HG03108 (cell line): ENCODE data around the gene SCAI.
"Not testable (repeated sequence)": the region's sequence is repeated elsewhere in the genome, so short reads cannot be mapped to it uniquely, and the experiment has no call there.

ENCODE experiments used
- ATAC-seq: cut with Tn5 transposase; IDR thresholded peaks from one replicate; pipeline ENCODE4 v1.9.1; 2021; ENCODE audit warnings: moderate library complexity; ENCODE audit not compliant: unreplicated experiment

SCAI gene

DNA sequence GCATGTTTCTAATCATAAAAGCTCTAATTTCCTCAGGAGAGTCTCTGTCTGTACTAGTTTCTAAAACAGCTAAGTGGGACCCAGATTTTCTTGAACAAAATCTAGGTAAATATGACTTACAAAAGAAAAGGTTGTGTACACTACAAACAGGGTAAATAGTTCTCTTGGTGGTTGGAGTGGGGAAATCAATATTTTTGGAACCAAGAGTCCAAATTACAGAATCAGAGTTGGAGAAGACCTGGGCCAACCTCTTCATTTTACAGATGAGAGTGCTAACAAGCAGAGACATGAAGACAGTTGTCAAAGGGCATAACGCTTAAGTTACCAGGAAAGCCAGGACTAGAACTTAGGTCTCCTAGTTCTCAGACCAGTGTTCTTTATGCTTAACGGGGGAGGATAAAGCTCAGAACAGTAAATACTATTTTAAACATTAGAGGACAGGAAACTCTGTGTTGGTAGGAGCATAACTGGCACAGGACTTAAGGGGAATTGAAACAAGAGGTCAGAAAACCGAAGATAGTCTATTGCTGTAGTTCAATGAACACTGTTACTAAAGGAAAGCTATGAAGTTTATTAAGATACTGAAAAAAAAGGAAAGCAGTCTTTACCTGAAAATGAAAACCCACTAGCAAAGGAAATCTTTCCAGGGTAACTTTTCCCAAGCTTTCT is 193.1 kb downstream of the SCAI start:
- ATAC-seq = no peak

DNA sequence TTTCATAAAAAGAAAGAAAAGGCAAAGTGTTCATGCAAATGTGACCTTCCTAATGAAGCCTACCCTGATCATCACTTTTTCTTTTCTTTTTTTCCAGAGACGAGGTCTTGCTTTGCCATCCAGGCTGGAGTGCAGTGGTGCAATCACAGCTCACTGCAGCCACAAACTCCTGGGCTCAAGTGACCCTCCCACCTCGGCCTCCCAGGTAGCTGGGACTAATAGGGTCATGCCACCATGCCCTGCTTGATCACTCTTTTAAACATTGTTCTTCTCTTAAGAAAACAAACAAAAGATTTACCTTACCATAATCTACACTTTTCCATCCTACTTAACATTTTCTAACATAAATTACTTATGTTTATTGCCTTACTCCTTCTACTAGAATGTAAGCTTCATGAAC is 193.9 kb downstream of the SCAI start:
- no peak for ATAC-seq

DNA sequence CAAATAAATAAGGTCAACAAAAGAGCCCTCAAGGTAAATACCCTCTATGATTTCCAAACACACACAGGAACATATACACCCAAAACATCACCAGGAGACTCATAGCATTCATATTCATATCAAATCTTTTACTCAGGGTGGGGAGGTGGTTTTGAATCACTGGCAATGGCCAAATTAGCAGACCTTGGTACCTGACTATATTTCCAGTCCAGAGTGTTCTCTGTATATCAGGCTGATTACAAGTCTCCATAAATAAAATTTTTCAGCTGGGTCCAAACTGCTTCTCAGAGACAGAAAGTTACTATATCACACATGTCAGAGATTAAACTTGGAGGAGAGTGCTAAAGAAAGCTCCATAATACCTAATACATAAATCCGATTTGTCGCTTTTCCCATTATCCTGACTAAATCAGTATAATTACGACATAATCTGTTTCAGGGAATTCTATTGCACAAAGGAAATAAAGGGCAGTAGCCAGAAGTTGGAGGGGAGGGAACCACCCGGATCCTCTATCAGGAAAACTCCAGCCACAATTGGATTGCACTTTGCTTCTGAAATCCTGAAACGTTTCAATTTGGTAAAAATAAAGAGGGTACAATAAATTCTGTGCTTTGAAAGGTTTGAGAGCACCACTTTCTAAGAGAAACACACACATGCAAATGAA is 195.5 kb downstream of the SCAI start:
- ATAC-seq = no peak

DNA sequence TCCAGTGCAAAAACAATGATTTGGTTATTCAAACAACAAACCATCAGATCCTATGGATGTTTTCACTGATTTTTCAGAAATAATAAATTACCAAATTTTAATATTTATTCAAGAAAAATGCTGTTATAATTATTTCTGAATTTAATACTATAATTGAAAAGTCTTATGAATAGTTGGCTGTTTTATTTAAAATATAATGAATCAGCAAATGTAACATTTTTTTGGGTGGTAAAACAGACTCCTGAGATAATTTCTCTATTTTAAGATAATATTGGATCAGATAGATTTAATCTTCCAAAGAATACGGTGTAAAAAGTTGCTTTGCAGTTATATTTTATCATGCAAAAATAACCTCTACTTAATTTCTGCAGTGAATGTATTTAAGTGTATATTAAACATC is 197.2 kb downstream of the SCAI start:
- ATAC-seq = no peak

DNA sequence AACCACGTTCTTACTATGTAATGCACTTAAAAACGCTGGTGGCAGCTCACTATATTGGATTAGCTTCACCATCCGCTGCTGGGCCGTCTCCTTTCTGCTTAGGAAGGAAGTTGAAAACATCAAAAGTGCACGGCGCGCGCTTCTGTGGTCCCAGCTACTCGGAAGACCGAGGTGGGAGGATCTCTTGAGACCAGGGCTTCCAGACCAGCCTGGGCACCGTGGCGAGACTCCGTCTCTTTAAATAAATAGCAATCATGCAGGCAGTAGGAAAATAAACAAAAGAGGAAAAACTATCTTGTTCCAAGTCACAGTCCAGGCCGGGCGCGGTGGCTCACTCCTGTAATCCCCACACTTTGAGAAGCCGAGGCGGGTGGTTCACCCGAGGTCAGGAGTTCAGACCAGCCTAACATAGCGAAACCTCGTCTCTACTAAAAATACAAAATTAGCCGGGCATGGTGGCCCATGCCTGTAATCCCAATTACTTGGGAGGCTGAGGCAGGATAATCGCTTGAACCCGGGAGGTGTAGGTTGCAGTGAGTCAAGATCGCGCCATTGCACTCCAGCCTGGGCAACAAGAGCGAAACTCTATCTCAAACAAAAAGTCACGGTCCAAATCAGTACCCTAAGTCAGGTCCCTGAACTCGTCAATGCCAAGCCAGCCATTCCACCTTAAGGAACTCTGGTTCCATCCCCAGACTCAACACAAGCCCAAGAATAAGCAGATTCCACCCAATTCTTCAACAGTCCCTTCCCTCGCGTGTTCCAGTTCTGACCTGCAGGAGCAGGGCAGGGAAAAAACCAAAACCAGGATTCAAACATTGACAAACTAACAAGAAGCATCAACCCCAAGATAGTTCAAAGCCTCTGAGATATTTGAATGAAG is 201.4 kb downstream of the SCAI start:
- no peak for ATAC-seq

DNA sequence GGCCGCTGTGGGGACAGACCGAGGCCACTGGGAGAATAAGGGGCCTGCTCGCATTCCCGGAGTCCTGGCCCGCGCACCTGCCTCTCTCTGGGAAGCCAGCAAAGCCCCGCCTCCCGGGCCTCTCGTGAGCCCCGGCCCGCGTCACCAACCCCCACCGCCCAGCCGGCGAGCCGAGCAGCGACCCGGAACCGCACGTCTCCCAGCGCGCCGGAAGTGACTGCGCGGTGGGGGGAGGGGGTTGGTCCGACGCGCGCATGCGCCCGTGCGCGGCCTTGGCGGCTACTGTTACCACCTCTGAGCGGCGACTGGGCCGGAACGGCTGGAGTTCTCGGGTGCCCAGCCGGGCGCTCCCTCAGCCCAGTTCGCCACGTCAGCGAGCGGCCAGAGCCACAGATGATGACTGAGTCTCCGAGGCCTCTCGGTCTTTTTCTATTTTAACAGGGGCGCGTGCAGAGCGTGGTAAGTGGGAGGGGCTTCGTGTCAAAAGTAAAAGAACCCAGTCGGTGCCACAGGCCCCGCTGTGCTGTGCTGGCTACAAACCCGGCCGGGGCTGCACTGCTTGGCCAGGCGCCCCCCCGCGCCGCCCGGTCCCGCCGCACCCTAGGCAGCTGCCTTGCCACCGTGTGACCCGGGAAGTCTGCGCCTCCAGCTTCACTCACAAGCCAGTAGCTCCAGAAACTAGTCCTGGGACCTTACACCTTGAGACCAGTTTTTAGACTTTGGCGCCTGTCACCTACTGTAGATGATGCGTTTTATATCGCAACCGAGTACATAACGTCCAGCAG is 202.2 kb downstream of the SCAI start, which contains the start of gene GOLGA1:
TSS of gene GOLGA1 (minus strand) at position 190 of the 785 bp plus-strand sequence. CDS start 2,372 bp downstream, outside the sequence.
- peak; percentile 81 for ATAC-seq

DNA sequence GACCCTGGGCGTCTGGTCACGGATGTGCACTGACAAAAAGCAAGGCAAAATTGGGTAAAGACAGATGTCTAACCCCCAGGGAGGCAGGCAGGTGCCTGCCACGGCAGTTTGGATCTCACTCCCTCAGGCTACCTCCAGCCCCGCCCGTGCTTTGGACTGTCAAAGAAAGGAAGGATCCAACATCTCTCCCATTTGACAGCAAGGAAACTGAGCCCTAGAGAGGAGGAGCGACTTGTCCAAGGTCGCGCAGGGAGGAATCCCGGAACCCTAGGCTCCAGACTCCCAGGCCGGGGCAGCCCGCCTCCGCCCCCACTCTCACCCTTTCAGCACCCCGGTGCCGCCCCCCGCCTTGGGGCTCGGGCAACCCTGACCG is 202.8 kb downstream of the SCAI start:
- peak; percentile 19 for ATAC-seq

DNA sequence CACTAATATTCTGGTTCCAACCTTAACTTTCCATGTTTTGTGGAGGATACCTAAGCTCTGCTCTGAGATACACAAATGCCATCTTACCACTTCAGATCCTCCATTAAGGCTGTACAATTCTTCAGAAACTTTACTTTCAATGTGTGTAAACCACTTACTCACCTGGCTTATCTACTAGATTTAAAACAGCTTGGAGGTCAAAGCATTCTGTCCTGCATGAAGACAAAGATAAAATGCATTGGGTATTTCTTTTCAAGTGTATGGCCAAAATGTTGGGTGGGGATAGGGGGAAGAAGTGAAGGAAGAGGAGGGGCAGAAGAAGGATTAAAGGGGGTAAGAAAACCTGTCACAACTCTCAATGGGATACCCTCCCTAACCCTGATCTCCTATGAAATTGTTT is 203.4 kb downstream of the SCAI start:
- ATAC-seq = no peak

DNA sequence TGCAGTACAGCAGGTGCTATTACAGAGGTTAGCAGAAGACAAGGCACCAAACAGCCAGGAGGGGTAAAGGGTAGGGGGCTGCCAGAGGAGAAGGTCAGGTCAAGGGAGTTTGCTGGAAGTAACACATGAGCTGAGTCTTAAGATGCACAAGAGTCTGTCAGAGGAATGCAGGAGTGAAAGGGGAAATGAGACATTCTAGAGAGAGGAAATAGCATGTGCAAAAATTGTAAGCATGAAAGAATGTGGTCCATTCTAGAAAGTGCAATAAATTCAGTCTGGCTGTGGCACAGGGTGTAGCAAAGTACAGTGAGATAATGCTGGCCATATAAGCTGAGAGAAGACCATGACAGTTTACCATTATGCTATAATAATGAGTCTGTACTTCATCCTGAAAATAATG is 209.0 kb downstream of the SCAI start:
- no peak for ATAC-seq

DNA sequence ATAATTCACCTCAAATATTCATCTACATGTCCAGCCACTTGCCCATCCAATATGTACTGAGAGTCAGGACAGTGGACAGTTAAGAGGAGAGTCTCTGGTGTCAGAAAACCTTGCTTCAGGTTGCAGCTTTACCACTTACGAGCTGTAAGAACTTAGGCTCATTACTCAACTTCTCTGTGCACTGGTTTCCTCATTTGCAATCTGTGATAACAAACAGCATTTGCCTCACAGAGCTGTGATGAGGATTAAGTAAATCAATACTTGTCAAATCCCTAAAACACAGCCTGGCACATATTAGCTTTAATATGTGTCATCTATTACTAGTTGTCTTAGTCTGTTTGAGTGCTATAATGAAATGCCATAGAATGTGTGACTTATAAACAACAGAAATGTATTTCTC is 211.0 kb downstream of the SCAI start:
- no peak for ATAC-seq

DNA sequence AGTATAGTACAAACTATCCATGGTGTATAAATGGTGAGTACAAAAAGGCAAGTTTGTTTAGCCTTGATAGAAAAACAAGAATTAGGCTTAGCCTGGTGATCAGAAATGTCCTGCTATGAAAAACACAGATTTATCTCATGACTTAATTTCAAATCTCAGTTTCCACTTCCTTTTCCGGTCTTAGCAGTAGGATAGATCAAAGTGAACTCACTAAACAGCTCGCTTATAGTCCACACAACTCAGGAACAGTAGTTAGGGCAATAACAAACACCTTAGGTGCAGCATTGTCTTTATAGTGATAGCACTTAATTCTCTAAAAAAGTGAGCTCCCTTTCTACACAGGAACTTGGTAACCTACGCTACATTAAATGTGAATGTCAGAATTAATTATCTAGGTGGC is 213.9 kb downstream of the SCAI start:
- no peak for ATAC-seq

DNA sequence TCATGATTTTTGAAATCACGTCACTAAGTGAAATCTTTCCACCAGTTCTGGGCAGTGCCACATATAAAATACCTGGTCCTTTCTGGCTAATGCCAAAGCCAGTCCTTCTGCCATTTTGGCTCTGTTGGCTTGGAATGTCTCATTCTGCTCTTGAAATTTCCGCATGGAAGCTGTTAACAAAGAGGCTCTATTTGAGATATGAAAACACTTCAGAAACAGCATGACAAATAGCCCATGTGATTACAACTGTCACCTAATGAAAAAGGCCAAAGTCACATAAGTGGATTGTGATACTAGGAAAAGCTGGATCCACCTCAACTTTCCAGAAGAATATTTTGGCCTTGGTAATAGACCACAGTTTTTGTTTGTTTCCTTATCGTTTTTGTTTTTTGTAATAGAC is 215.2 kb downstream of the SCAI start:
- ATAC-seq = no peak

DNA sequence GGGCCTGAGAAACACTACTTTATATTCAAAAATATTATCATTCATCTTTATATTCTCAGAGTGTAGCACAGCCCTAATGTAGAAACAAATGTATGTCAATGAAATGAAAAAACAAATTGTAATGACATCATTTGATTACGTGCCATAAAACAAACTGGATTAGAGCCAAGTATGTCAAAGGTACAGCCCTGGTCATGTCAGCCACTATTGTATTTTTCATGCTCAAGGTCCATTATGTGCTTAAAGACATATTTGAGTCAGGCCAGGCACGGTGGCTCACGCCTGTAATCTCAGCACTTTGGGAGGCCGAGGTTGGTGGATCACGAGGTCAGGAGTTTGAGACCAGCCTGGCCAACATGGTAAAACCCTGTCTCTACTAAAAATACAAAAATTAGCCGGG is 222.9 kb downstream of the SCAI start:
- ATAC-seq = not testable (repeated sequence)

DNA sequence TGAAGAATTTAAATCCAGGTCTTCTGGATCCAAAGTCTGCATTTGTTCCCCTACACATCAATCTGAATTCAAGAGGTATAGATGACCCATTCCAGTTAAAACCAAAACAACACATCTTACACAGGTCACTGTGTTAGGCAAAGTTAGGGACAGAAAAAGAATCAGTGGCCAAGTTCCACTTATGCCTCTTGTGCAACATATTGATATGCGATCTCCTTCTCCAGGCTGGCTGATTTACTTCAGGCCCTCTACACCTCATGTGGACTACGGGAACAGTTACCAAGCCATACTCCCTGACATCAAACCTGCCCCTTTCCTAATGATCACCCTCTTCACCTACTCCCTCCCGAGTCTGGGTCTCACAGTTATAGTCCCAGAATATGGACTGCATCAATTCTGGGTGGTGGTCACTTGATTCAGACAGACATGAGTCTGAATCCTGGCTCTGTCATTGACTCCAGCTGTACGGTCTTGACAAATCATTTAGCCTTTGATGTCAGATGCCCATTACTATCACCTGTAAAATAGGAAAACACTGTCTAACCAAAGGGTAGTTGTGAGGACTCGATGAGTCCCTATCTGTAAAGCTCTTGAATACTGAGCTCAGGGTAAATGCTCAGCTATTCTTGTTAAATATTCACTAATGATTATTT is 228.4 kb downstream of the SCAI start:
- no peak for ATAC-seq

DNA sequence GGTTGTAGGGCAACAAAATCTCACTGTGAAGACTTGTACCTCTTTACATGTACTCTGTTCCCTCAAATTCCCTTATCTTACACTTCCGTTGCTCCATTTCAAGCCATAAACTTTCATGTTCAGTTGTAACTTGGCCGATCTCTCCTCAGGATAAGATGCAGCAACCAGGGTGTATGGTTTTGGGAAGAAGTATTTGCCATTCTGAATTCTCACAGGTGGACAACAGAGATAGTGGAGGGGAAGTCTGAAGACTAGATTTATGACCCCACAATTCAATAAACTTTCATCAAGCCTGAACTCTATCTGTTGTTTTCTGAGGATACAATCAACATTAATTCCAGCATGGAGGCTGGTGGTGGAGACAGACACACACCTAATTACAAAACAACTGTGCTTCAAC is 229.9 kb downstream of the SCAI start:
- ATAC-seq = no peak

DNA sequence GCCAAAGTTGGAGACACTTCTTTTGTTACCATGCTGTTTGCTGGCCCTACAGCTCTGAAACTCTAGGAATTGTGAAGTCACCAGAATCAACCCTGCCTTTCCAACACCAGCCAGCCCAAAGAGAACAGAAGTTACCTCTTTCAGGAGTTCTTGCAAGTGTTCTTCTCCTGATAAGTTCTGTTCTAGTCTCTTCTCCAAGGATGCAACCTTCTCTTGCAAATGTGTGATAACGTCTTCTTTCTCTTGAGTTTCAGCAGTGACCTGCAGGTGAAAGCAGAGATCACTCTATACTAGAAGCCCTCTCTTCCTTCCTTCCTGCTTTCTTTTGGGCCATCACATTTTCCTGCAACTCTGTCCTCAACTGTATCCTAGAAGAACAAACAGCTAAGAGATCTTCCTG is 231.6 kb downstream of the SCAI start:
- no peak for ATAC-seq

DNA sequence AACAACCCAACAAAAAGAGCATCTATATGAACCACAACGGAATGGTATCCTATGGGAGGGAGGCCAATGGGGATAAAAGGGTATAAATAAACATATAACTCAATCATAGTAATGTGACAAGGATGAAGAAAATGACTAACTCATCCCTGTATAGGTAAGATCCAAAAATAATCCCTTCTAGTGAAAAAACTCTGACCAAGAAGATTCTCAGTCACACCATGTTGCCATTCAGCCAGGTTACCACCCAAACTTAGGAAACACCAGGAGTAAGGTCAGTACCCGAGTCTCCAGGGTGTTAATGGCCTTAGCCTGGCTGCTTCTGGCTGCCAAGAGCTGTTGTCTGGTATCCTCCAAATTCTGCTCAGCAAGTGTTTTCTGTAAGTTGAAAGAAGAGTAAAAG is 235.2 kb downstream of the SCAI start:
- no peak for ATAC-seq

DNA sequence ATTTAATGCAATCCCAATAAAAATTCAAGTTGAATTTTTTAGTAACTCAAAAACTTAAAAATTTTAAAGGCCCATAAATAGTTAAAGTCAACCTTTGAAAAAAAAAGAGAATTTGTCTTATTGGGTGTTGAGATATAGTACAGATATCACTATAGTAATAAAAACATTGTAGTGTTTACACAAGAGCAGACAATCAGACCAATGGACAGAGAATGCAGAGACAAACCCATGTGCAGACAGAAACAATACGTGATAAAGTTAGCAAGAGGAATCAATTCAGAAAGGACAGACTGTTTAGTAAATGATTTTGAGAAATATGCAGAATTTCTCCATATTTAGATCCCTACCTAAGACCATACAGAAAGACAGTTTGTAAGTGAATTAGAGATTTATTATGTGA is 236.4 kb downstream of the SCAI start:
- ATAC-seq = no peak

DNA sequence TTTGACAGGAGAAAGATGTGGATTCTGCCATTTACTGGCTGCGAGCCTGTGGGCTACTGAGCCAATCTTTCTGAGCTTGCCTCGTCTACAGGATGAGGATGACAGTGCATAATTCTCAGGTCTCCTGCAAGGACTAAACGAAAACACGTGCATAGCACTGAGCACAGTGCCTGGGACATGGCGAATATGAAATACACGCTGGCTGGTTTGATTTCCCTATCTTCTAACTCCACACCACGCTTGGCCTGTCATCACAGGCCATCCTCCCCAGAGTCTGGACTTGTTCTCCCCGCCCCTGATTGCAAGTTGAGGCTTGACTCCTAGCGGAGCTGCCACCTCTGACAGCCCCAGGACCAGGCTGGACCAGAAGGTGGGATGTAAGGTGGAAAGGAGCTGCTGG is 243.5 kb downstream of the SCAI start:
- no peak for ATAC-seq

DNA sequence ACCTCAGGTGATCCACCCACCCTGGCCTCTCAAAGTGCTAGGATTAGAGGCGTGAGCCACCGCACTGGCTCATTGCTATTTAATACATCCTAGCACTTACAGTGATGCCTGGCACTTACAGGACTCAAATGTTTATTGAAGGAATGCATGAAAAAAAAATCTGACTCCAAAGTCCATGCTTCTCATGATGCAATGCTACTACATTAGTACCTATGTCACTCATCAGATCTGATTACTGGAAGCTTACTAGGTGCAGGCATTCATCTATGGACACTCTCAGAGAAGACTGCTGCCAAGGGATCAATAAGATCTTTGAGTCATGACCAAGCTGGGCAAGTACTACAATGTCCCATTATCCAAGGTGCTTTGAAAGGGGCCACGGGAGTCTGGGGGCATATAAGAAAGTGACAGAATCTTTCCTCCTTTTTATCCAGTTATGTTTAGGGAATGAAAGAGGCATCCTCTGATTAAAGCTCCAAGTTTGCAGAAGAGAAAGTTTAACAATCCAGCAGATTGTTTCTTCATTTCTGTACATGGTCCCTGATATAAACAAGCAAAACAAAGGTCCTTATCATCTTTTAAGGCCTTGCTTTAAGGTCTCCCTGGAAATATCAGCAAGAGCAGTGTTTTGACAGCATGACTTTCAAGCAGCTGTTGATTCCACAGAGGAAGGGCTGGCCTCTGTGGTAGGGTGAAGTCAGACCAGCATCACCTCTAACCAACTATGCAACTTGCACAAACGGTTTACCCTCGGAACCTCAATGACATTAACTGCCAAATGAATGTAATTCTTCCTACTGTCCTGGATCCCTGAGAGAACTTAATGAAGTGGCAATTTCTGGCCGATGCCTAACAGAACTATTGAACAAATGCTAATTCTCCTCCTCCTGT is 245.5 kb downstream of the SCAI start:
- ATAC-seq = no peak
